ENCODE measurements around the gene IGF1R. TPM values are rescaled to one million over a fixed set of nuclear protein-coding genes. Genes with fewer than 3 reads are reported as not detected.

IGF1R gene
- total RNA-seq, 1 donor from 2014 or later: 131 TPM

DNA sequence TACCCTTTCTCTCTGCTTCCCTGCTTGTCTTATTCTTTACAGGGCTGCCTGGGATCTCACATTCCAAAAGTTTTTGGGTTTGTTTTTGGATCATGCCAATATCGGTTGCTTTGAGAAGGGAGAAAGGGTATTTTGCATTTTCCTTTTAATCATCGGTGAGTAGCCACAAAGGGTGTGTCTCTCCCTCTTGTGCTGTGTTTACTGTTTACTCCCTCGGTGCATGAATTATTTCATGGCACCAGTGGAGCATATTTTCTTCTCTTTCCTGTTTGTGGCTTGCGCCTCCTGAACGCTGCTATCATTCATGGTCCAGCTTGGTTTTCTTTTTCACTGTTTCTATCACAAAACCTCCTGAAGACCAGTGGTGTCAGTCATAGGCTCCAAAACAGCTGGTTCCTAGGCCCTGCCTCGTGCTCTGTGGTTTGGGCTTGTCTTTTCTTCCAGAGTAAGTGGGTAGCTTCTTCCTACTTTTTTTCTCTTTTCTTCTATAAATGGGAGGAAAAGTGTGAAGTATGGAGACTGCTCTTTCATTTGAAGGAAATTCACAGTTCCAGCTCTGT lies 54.9 kb downstream of the IGF1R start:
- Mint-ChIP-seq H3K4me1 (ENCODE audit: unreplicated experiment) (peaks cover 26% of the 10 kb centered on the region), H3K27ac (ENCODE audit: unreplicated experiment) (no peak overlapping the region), H3K36me3 (ENCODE audit: low read depth, unreplicated experiment) (peaks cover 4% of the 10 kb centered on the region), H3K27me3 (ENCODE audit: unreplicated experiment) (peaks cover 3% of the 10 kb centered on the region), H3K4me3 (ENCODE audit: unreplicated experiment) (no peak overlapping the region), H3K9me3 (ENCODE audit: unreplicated experiment) (no peaks in the 10 kb centered on the region)
- TF ChIP-seq, protein P1, sequence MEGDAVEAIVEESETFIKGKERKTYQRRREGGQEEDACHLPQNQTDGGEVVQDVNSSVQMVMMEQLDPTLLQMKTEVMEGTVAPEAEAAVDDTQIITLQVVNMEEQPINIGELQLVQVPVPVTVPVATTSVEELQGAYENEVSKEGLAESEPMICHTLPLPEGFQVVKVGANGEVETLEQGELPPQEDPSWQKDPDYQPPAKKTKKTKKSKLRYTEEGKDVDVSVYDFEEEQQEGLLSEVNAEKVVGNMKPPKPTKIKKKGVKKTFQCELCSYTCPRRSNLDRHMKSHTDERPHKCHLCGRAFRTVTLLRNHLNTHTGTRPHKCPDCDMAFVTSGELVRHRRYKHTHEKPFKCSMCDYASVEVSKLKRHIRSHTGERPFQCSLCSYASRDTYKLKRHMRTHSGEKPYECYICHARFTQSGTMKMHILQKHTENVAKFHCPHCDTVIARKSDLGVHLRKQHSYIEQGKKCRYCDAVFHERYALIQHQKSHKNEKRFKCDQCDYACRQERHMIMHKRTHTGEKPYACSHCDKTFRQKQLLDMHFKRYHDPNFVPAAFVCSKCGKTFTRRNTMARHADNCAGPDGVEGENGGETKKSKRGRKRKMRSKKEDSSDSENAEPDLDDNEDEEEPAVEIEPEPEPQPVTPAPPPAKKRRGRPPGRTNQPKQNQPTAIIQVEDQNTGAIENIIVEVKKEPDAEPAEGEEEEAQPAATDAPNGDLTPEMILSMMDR (IDR thresholded peaks at IDR 0.05; ENCODE audit: unreplicated experiment): no peak
- DNase-seq (ENCODE audit: low spot score): no peak

DNA sequence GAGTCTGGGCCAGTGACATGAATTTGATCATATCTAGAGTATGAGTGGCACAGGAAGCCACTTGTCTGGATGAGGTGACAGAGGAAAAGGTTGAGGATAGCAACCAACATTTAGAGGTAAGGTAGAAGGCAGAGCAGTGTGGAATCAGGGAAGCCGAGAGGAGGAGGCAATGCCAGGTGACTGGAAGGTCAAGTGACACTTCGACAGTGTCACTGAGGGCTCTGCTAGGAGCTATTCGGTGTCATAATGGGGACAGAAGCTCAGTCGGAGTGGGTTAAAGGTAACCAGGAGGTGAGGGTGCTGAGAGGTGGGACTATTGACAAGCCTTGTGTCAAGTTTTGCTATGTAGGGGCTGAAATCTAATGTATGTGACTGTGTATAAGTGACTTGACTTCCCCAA lies 56.7 kb downstream of the IGF1R start:
- H3K27me3 Mint-ChIP-seq (ENCODE audit: unreplicated experiment): peaks cover 3% of the 10 kb centered on the region
- TF ChIP-seq, protein P1 (IDR thresholded peaks at IDR 0.05; ENCODE audit: unreplicated experiment): no peak
- DNase-seq (ENCODE audit: low spot score): no peak
- no peak overlapping the region for H3K4me3 Mint-ChIP-seq (ENCODE audit: unreplicated experiment)
- no peak overlapping the region for H3K27ac Mint-ChIP-seq (ENCODE audit: unreplicated experiment)
- H3K4me1 Mint-ChIP-seq (ENCODE audit: unreplicated experiment): peaks cover 24% of the 10 kb centered on the region
- peaks cover 10% of the 10 kb centered on the region for H3K36me3 Mint-ChIP-seq (ENCODE audit: low read depth, unreplicated experiment)
- H3K9me3 Mint-ChIP-seq (ENCODE audit: unreplicated experiment): no peaks in the 10 kb centered on the region

DNA sequence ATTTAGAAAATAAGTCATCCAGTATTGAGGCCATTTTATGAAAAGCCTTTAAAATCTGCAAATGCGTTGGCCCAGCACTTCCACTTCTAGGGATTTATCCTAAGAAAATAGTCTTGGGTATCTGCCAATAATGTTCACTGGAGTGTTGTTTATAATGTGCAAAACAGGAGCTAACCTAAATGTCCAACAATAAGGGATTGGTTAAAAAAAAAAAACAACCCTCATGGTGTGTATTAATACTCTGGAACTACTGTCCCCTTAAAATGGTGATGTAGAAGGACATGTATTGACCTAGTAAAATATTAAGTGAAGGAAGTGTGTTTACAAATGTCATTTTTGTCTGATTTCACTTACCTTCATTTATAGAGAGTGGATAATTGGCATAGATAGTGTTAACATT lies 58.0 kb downstream of the IGF1R start:
- H3K36me3 Mint-ChIP-seq (ENCODE audit: low read depth, unreplicated experiment): peaks cover 11% of the 10 kb centered on the region
- H3K27ac Mint-ChIP-seq (ENCODE audit: unreplicated experiment): no peak overlapping the region
- TF ChIP-seq, protein P1 (IDR thresholded peaks at IDR 0.05; ENCODE audit: unreplicated experiment): no peak
- DNase-seq (ENCODE audit: low spot score): no peak
- H3K4me1 Mint-ChIP-seq (ENCODE audit: unreplicated experiment): peaks cover 24% of the 10 kb centered on the region
- no peaks in the 10 kb centered on the region for H3K9me3 Mint-ChIP-seq (ENCODE audit: unreplicated experiment)
- no peaks in the 10 kb centered on the region for H3K27me3 Mint-ChIP-seq (ENCODE audit: unreplicated experiment)
- no peak overlapping the region for H3K4me3 Mint-ChIP-seq (ENCODE audit: unreplicated experiment)

DNA sequence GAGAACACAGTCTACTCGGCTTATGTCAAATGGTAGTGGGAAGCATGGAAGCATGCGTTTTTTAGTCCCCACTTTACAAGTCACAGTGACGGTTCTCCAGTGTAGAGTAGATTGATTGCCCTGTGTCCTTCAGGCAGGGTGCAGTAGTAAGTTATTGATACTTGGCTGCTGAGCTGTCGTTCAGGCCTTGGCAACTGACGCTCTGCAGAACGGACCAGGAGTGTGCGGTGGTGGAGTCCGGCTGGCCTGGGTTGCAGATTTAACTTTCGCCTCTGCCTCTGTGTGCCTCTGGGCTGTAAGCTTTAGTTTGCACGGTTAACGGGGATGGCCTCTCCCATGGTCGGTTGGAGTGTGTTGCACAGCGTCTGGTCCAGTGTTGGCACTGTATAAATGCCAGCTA lies 58.6 kb downstream of the IGF1R start:
- H3K4me3 Mint-ChIP-seq (ENCODE audit: unreplicated experiment): no peak overlapping the region

DNA sequence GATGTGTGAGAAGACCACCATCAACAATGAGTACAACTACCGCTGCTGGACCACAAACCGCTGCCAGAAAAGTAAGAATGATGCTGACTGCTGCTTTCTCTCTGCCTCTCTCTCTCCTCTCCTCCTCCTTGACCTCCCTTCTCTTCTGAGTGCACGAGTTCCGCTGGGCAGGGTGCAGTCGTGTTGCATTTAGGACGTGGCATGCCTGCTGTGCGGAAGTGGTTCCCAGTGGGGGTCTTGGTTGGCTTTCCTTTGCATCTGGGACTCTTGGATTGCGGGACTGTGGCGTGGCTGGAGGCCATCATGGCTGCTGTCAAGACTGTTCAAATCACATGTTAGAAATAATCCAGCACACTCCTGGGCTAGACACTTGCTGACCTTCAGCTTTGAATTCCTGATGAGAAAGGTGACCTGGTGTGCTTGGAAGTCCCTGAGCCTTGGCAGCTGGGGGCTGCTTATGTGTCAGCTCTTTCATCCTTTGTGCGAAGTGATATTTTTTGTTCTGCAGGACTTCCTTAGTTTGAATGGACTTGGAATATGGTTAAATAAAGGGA lies 59.8 kb downstream of the IGF1R start:
- Mint-ChIP-seq H3K9me3 (ENCODE audit: unreplicated experiment) (no peaks in the 10 kb centered on the region), H3K4me1 (ENCODE audit: unreplicated experiment) (peaks cover 35% of the 10 kb centered on the region), H3K27ac (ENCODE audit: unreplicated experiment) (no peak overlapping the region), H3K4me3 (ENCODE audit: unreplicated experiment) (no peak overlapping the region), H3K27me3 (ENCODE audit: unreplicated experiment) (no peaks in the 10 kb centered on the region), H3K36me3 (ENCODE audit: low read depth, unreplicated experiment) (peaks cover 20% of the 10 kb centered on the region)
- TF ChIP-seq, protein P1 (IDR thresholded peaks at IDR 0.05; ENCODE audit: unreplicated experiment): no peak
- DNase-seq (ENCODE audit: low spot score): no peak

More for the DNA sequence above, 58.6 kb downstream of the IGF1R start:
- no peak for DNase-seq (ENCODE audit: low spot score)
- TF ChIP-seq, protein P1 (IDR thresholded peaks at IDR 0.05; ENCODE audit: unreplicated experiment): no peak
- H3K9me3 Mint-ChIP-seq (ENCODE audit: unreplicated experiment): no peaks in the 10 kb centered on the region
- no peaks in the 10 kb centered on the region for H3K27me3 Mint-ChIP-seq (ENCODE audit: unreplicated experiment)
- no peak overlapping the region for H3K27ac Mint-ChIP-seq (ENCODE audit: unreplicated experiment)
- H3K36me3 Mint-ChIP-seq (ENCODE audit: low read depth, unreplicated experiment): peaks cover 16% of the 10 kb centered on the region
- peaks cover 30% of the 10 kb centered on the region for H3K4me1 Mint-ChIP-seq (ENCODE audit: unreplicated experiment)

Measured in endothelial cell (in vitro differentiated cells).